HCT116 (cell line): Measurements from ENCODE around the gene SERPINB5. TPM values are rescaled to one million over a fixed set of nuclear protein-coding genes. Genes with fewer than 3 reads are reported as not detected.

Experiments used
- ATAC-seq: fragments of 200-7000 bp; cut with Tn5 transposase; 2 replicates; pipeline ENCODE4 v1.9.1; 2020; ENCODE audit warnings: mild to moderate bottlenecking, moderate library complexity
- BruUV-seq: library from RNA; stranded (reverse); fragments of 400-500 nt; replicated peaks from 2 replicates; lab custom pipeline; 2021; lab: Mats Ljungman, UMichigan
- CTCF ChIA-PET: fragments of 300-600 bp; sonication (Branson Sonifier 250); formaldehyde crosslinking; loops from one replicate; lab custom pipeline; 2021; ENCODE audit warnings: antibody characterized with exemption; lab: Charles Lee
- POLR2A ChIA-PET: fragments of 300-600, 350-600 bp; sonication (Branson Sonifier 250); formaldehyde crosslinking; loops from one replicate; lab custom pipeline; 2021; ENCODE audit warnings: antibody characterized with exemption; lab: Charles Lee
- RAD21 ChIA-PET, 2 experiments: fragments of 300-600 bp; sonication (Branson Sonifier 250); formaldehyde crosslinking; loops; one replicate each; lab custom pipeline; 2023; ENCODE audit warnings: low total read pairs in 2 of 2; ENCODE audit not compliant: uncharacterized antibody in 2 of 2, unreplicated experiment in 2 of 2, low non-redundant PET in 1 of 2; lab: Charles Lee
- DNase-seq: peaks from one replicate; pipeline ENCODE4 v3.0.0-alpha.2; 2010; ENCODE audit warnings: low read depth, low spot score
- H2AFZ ChIP-seq: fragments of 200-600 bp; shearing (Covaris generic), sonication (generic); 2 replicates; pipeline ENCODE4 v1.6.1; 2017; ENCODE audit warnings: low read depth, mixed run types, mixed read lengths, antibody characterized with exemption, low read length; ENCODE audit not compliant: poor library complexity, severe bottlenecking
- H3K27ac ChIP-seq: 2 replicates; pipeline ENCODE4 v1.5.1; 2012; ENCODE audit warnings: low read depth, low read length
- H3K27me3 ChIP-seq: fragments of 200-600 bp; sonication (generic); 2 replicates; pipeline ENCODE4 v1.6.1; 2016; ENCODE audit warnings: mixed run types, low read length, mixed read lengths; ENCODE audit not compliant: insufficient read depth
- H3K36me3 ChIP-seq, 2 experiments: fragments of 200-500 bp in 1 of 2; fragments of 200-600 bp in 1 of 2; sonication (Bioruptor generic) in 1 of 2; sonication (generic) in 1 of 2; 2 replicates each; pipeline versions ENCODE4 v1.5.1 to v1.6.1; 2014 to 2016; ENCODE audit warnings: low read length in 2 of 2, inconsistent platforms in 1 of 2, mixed read lengths in 1 of 2, mixed run types in 1 of 2; ENCODE audit not compliant: insufficient read depth in 2 of 2, control insufficient read depth in 1 of 2
- H3K4me1 ChIP-seq, 2 experiments: fragments of 200-600 bp in 1 of 2; sonication (generic) in 1 of 2; 2 replicates each; pipeline versions ENCODE4 v1.5.1 to v1.6.1; 2012 to 2017; ENCODE audit warnings: low read length in 2 of 2, inconsistent platforms in 1 of 2, mild to moderate bottlenecking in 1 of 2, mixed read lengths in 1 of 2, mixed run types in 1 of 2, moderate library complexity in 1 of 2; ENCODE audit not compliant: insufficient read depth in 2 of 2, control insufficient read depth in 1 of 2
- H3K4me2 ChIP-seq: fragments of 200-600 bp; sonication (generic); 2 replicates; pipeline ENCODE4 v1.6.1; 2017; ENCODE audit warnings: mixed run types, low read length, mixed read lengths
- H3K4me3 ChIP-seq, 2 experiments: fragments of 200-600 bp in 1 of 2; sonication (generic) in 1 of 2; replicated peaks in 1 of 2; 2 replicates each; pipeline ENCODE4 v1.5.1; 2011 to 2016; ENCODE audit warnings: low read length in 2 of 2, control low read depth in 1 of 2, low read depth in 1 of 2, mild to moderate bottlenecking in 1 of 2, mixed read lengths in 1 of 2, mixed run types in 1 of 2
- H3K79me2 ChIP-seq: fragments of 200-600 bp; sonication (generic); 2 replicates; pipeline ENCODE4 v1.6.1; 2017; ENCODE audit warnings: mild to moderate bottlenecking, mixed run types, low read length, moderate library complexity, mixed read lengths; ENCODE audit not compliant: insufficient read depth
- H3K9ac ChIP-seq: fragments of 200-600 bp; sonication (generic); 2 replicates; pipeline ENCODE4 v1.6.1; 2016; ENCODE audit warnings: low read length, mixed read lengths
- H3K9me2 ChIP-seq: fragments of 200-600 bp; sonication (generic), shearing (Covaris generic); 2 replicates; pipeline ENCODE4 v1.6.1; 2017; ENCODE audit warnings: mixed run types, mild to moderate bottlenecking, moderate library complexity; ENCODE audit not compliant: insufficient read depth
- H3K9me3 ChIP-seq, 2 experiments: fragments of 200-500 bp in 1 of 2; fragments of 200-600 bp in 1 of 2; sonication (Bioruptor generic) in 1 of 2; sonication (generic) in 1 of 2; 2 replicates each; pipeline ENCODE4 v1.6.1; 2014 to 2017; ENCODE audit warnings: low read length in 2 of 2, mixed read lengths in 2 of 2, inconsistent platforms in 1 of 2, low read depth in 1 of 2, mild to moderate bottlenecking in 1 of 2, mixed run types in 1 of 2, moderate library complexity in 1 of 2; ENCODE audit not compliant: control insufficient read depth in 1 of 2, insufficient read depth in 1 of 2
- H4K20me1 ChIP-seq: fragments of 200-600 bp; sonication (generic), shearing (Covaris generic); 2 replicates; pipeline ENCODE4 v1.6.1; 2017; ENCODE audit warnings: mixed run types, mild to moderate bottlenecking, moderate library complexity; ENCODE audit not compliant: insufficient read depth
- CEBPB ChIP-seq: IDR thresholded peaks from 2 replicates; pipeline ENCODE4 v1.6.1; 2012; ENCODE audit warnings: low read depth
- EGR1 ChIP-seq: IDR thresholded peaks from 2 replicates; pipeline ENCODE4 v1.6.1; 2012; ENCODE audit warnings: low read depth
- EZH2phosphoT487 ChIP-seq: fragments of 200-600 bp; IDR thresholded peaks from 2 replicates; pipeline ENCODE4 v1.6.1; 2018; ENCODE audit warnings: antibody characterized with exemption, borderline replicate concordance
- RAD21 ChIP-seq: IDR thresholded peaks from 2 replicates; pipeline ENCODE4 v1.6.1; 2012; ENCODE audit warnings: low read depth, mild to moderate bottlenecking
- REST ChIP-seq: IDR thresholded peaks from 2 replicates; pipeline ENCODE4 v1.6.1; 2012; ENCODE audit warnings: low read depth
- ZBTB33 ChIP-seq: IDR thresholded peaks from 2 replicates; pipeline ENCODE4 v1.6.1; 2011; ENCODE audit warnings: mild to moderate bottlenecking, low read length, moderate library complexity; ENCODE audit not compliant: insufficient replicate concordance; ENCODE audit errors: extremely low read depth
- ZNF274 ChIP-seq: fragments of 200-500 bp; sonication (Bioruptor generic); IDR thresholded peaks from 2 replicates; pipeline ENCODE4 v1.6.1; 2014; ENCODE audit warnings: mild to moderate bottlenecking, low read depth, low read length, inconsistent platforms
- intact Hi-C: fragments of 100-400 bp; cut with micrococcal nuclease; formaldehyde crosslinking; loops from 2 replicates; pipeline ENCODE4 v1.10.0; 2022
- total RNA-seq: library from RNA; stranded (reverse); gene quantifications from one replicate; pipeline ENCODE4 v1.2.1, GENCODE V29; 2021; ENCODE audit not compliant: unreplicated experiment

The SERPINB5 gene
- total RNA-seq, 1 experiment from 2014 or later = 19.5 TPM

GRCh38 chr18:63431180-63431579 is 45.6 kb upstream of the SERPINB5 start:
- Histone ChIP-seq H2AFZ (no peak overlapping the region), H3K9me2 (no peaks in the 10 kb centered on the region), H3K4me1 (peaks cover 0 to 12% of the 10 kb centered on the region in 2 experiments; a peak in 2 of 4 replicates), H3K4me3 (no peak overlapping the region), H3K4me2 (no peak overlapping the region), H3K27me3 (no peaks in the 10 kb centered on the region), H3K79me2 (no peaks in the 10 kb centered on the region), H3K9me3 (no peaks in the 10 kb centered on the region), H3K36me3 (no peaks in the 10 kb centered on the region), H4K20me1 (no peaks in the 10 kb centered on the region), H3K9ac (no peak overlapping the region), H3K27ac (no peak overlapping the region)
- TF ChIP-seq EGR1 (no peak), EZH2phosphoT487 (no peak), ZNF274 (no peak), RAD21 (no peak), REST (no peak), ZBTB33 (no peak), CEBPB (no peak)
- no TSS peak for BruUV-seq
- POLR2A ChIA-PET = no interaction called here
- RAD21 ChIA-PET = no interaction called here
- ATAC-seq (no peak), DNase-seq (no peak)
- intact Hi-C loops = no loop called here
- CTCF ChIA-PET = no interaction called here
